Vagina (tissue), 2 donors: ENCODE data around the gene TLCD4. TPM values are rescaled to one million over a fixed set of nuclear protein-coding genes. Genes with fewer than 3 reads are reported as not detected.

ENCODE experiments used
- DNase-seq, 2 donors: peaks; one replicate each; pipeline ENCODE4 v3.0.0-alpha.2; 2017; ENCODE audit errors: extremely low spot score in 2 of 2
- H3K27ac ChIP-seq: fragments of 200-600 bp; sonication (generic); one replicate; pipeline ENCODE4 v1.5.1; 2019
- H3K27me3 ChIP-seq: fragments of 200-600 bp; sonication (generic); one replicate; pipeline ENCODE4 v1.5.1; 2019
- H3K36me3 ChIP-seq, 2 donors: fragments of 200-600 bp; sonication (generic); one replicate each; pipeline ENCODE4 v1.5.1; 2017 to 2019
- H3K4me1 ChIP-seq: fragments of 200-600 bp; sonication (generic); one replicate; pipeline ENCODE4 v1.5.1; 2019
- H3K4me3 ChIP-seq, 2 donors: fragments of 200-600 bp; sonication (generic); 1 replicate in 1 of 2; 2 replicates in 1 of 2; pipeline ENCODE4 v1.5.1; 2016 to 2019
- H3K9me3 ChIP-seq: fragments of 200-600 bp; sonication (generic); one replicate; pipeline ENCODE4 v1.5.1; 2019
- CTCF ChIP-seq, 3 experiments: fragments of 450-650 bp in 2 of 3; fragments of 200-600 bp in 1 of 3; sonication (generic) in 1 of 3; IDR thresholded peaks; one replicate each; pipeline ENCODE4 v1.5.1; 2017 to 2019; ENCODE audit warnings: antibody characterized with exemption in 3 of 3, mild to moderate bottlenecking in 2 of 3, moderate library complexity in 2 of 3
- POLR2A ChIP-seq, 2 donors: fragments of 450-650 bp; IDR thresholded peaks; one replicate each; pipeline ENCODE4 v1.6.1; 2017; ENCODE audit warnings: antibody characterized with exemption in 2 of 2, mild to moderate bottlenecking in 2 of 2, moderate library complexity in 2 of 2
- POLR2AphosphoS5 ChIP-seq, 2 donors: sonication (generic); formaldehyde crosslinking; IDR thresholded peaks; one replicate each; pipeline ENCODE4 v1.9.0; 2017; ENCODE audit warnings: antibody characterized with exemption in 2 of 2, mild to moderate bottlenecking in 2 of 2, low read depth in 1 of 2; ENCODE audit not compliant: insufficient read depth in 1 of 2
- intact Hi-C: fragments of 100-400 bp; cut with DNase I; formaldehyde crosslinking; loops from one replicate; pipeline ENCODE4 v1.15.1; 2023
- total RNA-seq: library from RNA; depleted of rRNA; stranded (reverse); fragments of >200 nt; gene quantifications from one replicate; pipeline ENCODE4 v1.2.3, GENCODE V29; 2016

The TLCD4 gene
- total RNA-seq, 1 donor from 2014 or later, result 4.4 TPM

- Histone ChIP-seq H3K4me1 (peaks cover 12% of the 10 kb centered on the region), H3K27me3 (no peaks in the 10 kb centered on the region), H3K27ac (peak overlapping the region; percentile 26), H3K36me3 (no peaks in the 10 kb centered on the region), H3K4me3 (peak overlapping the region; percentile 61 to 77), H3K9me3 (no peaks in the 10 kb centered on the region)
- no peak for DNase-seq
- intact Hi-C loops, result no loop called here
- TF ChIP-seq POLR2AphosphoS5 (IDR thresholded peaks at IDR 0.05; ENCODE audit: insufficient read depth in 1 of 2, low read depth in 1 of 2) (no peak), CTCF (IDR thresholded peaks at IDR 0.05) (no peak), POLR2A (IDR thresholded peaks at IDR 0.05) (no peak)
Observed at GRCh38 chr1:95118067-95118499, 928 bp downstream of the TLCD4 start.

- TF ChIP-seq POLR2A (IDR thresholded peaks at IDR 0.05) (no peak), POLR2AphosphoS5 (IDR thresholded peaks at IDR 0.05; ENCODE audit: insufficient read depth in 1 of 2, low read depth in 1 of 2) (no peak), CTCF (IDR thresholded peaks at IDR 0.05) (no peak)
- Histone ChIP-seq H3K4me1 (peaks cover 12% of the 10 kb centered on the region), H3K36me3 (no peaks in the 10 kb centered on the region), H3K27me3 (no peaks in the 10 kb centered on the region), H3K4me3 (no peak overlapping the region), H3K9me3 (no peaks in the 10 kb centered on the region), H3K27ac (no peak overlapping the region)
- DNase-seq, result no peak
- intact Hi-C loops, result no loop called here
Observed at GRCh38 chr1:95118710-95119109, 1.6 kb downstream of the TLCD4 start.

GRCh38 chr1:95119273-95119672 is 2.1 kb downstream of the TLCD4 start:
- Histone ChIP-seq H3K27me3 (no peaks in the 10 kb centered on the region), H3K27ac (no peak overlapping the region), H3K4me3 (no peak overlapping the region), H3K9me3 (no peaks in the 10 kb centered on the region), H3K4me1 (peaks cover 12% of the 10 kb centered on the region), H3K36me3 (no peaks in the 10 kb centered on the region)
- no peak for DNase-seq
- TF ChIP-seq CTCF (IDR thresholded peaks at IDR 0.05), result no peak
- TF ChIP-seq POLR2A (IDR thresholded peaks at IDR 0.05), result no peak
- TF ChIP-seq POLR2AphosphoS5 (IDR thresholded peaks at IDR 0.05; ENCODE audit: insufficient read depth in 1 of 2, low read depth in 1 of 2), result no peak
- intact Hi-C loops, result no loop called here

GRCh38 chr1:95122151-95122697 is 5.1 kb downstream of the TLCD4 start:
- Histone ChIP-seq H3K9me3 (no peaks in the 10 kb centered on the region), H3K4me3 (no peak overlapping the region), H3K36me3 (no peaks in the 10 kb centered on the region), H3K27me3 (no peaks in the 10 kb centered on the region), H3K4me1 (peaks cover 6% of the 10 kb centered on the region), H3K27ac (no peak overlapping the region)
- intact Hi-C loops, result no loop called here
- no peak for DNase-seq
- no peak for TF ChIP-seq CTCF (IDR thresholded peaks at IDR 0.05)
- no peak for TF ChIP-seq POLR2A (IDR thresholded peaks at IDR 0.05)
- TF ChIP-seq POLR2AphosphoS5 (IDR thresholded peaks at IDR 0.05; ENCODE audit: insufficient read depth in 1 of 2, low read depth in 1 of 2), result no peak

- no peak for TF ChIP-seq POLR2AphosphoS5 (IDR thresholded peaks at IDR 0.05; ENCODE audit: insufficient read depth in 1 of 2, low read depth in 1 of 2)
- TF ChIP-seq CTCF (IDR thresholded peaks at IDR 0.05), result no peak
- TF ChIP-seq POLR2A (IDR thresholded peaks at IDR 0.05), result no peak
- Histone ChIP-seq H3K4me3 (no peak overlapping the region), H3K27me3 (no peaks in the 10 kb centered on the region), H3K9me3 (no peaks in the 10 kb centered on the region), H3K36me3 (no peaks in the 10 kb centered on the region), H3K4me1 (no peaks in the 10 kb centered on the region), H3K27ac (no peak overlapping the region)
- no peak for DNase-seq
- intact Hi-C loops, result no loop called here
Observed at GRCh38 chr1:95124342-95124741, 7.2 kb downstream of the TLCD4 start.
